GM18868 (cell line): Measurements from ENCODE around the gene ENTPD5.

ENCODE experiments used
- ATAC-seq: cut with Tn5 transposase; IDR thresholded peaks from one replicate; pipeline ENCODE4 v1.9.1; 2021; ENCODE audit warnings: mild to moderate bottlenecking, moderate library complexity; ENCODE audit not compliant: unreplicated experiment

ENTPD5 gene, protein sequence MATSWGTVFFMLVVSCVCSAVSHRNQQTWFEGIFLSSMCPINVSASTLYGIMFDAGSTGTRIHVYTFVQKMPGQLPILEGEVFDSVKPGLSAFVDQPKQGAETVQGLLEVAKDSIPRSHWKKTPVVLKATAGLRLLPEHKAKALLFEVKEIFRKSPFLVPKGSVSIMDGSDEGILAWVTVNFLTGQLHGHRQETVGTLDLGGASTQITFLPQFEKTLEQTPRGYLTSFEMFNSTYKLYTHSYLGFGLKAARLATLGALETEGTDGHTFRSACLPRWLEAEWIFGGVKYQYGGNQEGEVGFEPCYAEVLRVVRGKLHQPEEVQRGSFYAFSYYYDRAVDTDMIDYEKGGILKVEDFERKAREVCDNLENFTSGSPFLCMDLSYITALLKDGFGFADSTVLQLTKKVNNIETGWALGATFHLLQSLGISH

DNA sequence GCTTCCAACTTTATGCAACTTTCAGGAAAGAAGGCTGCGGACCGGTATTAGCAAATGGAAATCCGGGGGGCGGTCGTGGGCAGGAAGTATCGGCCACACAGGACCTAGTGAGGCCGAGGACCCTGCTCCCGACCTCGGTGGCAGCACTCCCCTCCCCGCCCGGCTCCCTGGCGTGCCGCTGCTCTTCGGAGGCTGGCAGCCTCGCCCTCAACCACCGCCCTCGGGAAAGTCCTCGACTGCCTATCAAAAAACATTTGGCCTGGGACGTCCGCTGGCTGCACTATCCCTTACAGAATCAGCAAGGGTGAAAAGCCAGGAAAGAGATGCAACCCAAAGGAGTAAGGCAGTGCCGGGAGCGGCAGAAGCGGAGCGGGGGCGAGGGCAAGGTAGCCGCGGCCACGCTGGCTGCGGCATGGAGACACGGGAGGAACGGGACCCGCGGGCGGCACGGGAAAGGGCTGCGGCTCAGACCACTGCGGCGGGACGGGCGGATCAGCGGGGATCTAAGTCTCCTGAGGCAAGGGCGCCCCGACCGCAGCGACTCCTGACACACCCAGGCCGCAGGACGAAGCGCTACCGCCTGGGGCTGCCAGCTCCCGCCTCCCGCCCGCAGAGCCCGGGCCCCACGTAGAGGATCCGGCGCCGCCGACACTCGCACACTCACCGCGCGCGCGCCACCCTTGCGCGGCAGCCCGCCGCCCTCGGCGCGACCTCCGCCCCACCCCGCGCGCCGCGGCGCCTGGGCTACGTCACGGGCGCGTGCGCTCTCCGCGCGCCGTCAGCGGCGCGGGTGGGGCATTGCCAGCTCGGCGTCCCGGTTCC, at the start of gene ENTPD5, which contains the start of gene BBOF1:
ENTPD5 (minus strand) TSS at position 703 of the 822 bp plus-strand sequence. CDS start 31,186 bp downstream, outside the sequence.
BBOF1 (plus strand) TSS at position 764 of the 822 bp plus-strand sequence. CDS start 130 bp downstream, outside the sequence.
- peak; percentile 91 for ATAC-seq

DNA sequence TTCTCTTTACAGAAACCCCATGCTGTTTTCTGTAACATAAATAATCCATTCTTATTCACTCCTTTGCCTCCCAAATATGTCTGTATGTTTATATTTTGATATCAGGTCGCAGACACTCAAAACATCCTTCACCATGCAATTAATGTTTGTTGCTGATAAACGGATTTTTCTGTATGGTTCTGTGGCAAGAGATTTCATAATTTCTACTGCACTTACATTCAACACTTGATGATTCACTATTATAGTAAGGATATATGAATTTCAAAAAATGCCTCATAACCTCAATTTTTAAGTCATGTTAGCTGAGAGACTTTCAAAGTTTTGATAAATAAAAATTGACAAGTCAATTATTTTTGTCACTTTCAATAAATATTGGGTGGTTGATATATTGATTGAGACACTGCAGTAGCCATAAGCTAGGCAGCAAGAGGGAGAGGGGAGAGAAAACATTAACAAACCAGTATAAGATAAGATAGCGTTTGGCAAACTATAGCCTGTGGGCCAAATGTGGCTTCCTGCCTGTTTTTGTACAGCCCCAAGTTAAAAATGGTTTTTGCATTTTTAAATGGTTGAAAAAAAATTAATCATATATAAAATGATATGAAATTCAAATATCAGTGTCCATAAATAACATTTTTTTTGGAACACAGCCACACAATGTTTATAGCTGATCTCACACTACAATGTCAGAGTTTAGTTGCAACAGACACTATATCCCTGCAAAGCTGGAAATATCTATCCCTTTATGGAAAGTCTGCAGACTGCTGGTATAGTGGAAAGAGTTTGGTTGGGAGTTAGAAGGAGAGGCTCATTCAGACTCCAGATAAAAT, 46.9 kb upstream of the ENTPD5 start:
- ATAC-seq = no peak

DNA sequence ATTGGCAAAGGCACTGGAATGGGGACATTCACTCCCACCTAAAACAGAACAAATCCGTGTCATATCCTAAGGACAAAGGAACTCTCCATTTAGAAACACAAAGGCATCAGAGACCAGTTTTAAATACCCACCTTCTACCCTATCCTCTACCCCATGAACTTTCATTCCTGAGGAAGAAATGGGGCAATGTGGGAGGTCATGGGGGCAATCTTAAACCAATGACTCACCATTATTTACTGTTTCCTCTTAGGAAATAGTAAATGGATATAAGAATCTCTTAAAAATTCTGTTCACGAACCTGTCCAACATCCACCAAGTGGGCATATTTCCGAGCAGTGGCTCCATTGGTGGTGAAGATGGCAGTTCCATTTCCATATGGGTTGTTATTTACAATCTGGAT, 45.8 kb upstream of the ENTPD5 start:
- ATAC-seq = no peak

DNA sequence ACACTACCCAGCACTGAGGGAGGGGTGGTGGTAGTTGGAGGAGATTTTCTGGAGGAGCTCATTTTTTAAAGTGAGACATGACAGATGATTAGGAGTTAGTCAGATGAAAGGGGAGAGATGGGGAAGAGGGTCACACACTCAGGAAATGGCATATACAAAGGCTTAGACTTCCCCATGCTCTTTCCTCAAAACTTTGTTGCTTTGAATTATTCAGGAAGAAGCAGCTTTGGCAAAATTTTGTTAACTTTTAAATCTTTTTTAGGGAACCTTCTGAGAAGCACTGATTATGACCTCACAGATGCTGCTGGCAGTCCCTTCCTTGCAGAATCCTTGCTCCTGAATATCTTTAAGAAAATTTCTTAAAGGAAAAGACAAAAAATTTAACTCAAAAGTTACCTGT, 45.3 kb upstream of the ENTPD5 start:
- no peak for ATAC-seq

DNA sequence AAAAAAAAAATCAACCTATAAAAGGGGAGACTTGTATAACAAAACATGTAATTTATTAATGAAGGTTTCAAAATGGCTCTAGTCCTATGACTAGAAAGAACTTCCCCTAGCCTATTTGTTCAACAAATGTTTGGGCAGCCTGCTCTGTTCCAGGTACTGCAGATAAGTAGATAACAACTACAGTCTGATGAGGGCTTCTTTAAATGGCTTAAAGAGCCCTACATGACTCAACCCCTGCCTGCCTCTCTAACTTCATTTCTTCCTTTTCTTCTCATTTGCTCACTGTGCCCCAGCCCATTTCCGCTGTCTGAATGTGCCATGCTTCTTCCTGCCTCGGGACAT, 43.7 kb upstream of the ENTPD5 start:
- no peak for ATAC-seq

DNA sequence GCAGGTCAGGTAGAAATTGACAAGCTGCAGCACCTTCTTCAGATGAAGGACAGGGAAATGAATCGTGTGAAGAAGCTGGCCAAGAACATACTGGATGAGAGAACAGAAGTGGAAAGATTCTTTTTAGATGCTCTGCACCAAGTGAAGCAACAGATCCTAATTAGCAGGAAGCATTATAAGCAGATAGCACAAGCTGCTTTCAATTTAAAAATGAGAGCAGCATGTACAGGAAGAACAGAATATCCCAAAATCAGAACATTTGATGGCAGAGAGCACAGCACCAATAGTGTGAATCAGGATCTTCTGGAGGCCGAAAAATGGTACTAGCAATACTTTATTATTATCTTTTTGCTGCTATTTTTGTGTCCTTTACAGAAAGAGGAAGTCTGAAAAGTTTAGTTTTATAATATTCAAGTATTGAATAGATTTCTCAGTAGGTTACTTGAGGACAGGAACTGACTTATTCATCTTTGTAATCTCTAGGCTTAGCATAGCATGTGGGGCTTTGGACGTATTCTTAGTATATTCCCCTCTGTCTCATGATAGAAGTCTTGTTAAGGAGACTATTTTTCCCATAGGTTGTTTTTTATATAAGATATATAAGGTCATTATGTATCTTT, 30.9 kb upstream of the ENTPD5 start:
- ATAC-seq = no peak

DNA sequence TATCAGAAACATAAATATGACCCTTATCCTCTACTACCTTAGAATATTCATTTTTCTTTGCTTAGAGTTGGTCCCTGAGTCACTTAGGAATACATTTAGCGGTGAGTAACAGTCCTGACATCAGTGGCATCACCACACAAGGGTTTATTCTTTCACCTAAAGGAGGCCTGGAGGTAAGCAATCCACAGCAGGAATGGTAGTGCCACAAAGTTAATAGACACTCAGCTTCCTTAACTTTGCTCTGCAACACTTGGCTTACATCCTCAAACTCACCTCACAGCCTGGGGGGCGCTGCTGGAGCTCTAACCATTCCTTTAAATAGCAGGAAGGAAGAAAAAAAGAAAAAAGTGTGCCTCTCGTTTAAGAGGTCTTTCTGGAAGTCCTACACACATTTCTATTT, 29.2 kb upstream of the ENTPD5 start:
- ATAC-seq = no peak

DNA sequence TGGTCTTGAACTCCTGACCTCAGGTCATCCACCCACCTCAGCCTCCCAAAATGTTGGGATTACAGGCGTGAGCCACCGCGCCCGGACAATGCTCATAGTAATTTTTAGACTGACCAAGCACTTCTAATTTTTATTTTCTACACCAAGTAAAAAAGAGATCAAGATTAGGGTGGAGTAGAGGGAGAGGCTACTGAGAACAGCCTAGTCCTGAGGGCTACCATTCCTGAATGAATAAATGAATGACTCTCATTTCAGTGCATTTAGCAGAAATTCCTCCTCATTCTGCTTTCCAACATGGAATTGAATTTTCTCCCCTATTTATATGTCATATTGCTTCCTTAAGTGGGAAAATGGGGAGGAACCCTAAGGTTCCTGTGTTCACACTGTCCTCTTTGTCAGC, 26.4 kb upstream of the ENTPD5 start:
- ATAC-seq = no peak

DNA sequence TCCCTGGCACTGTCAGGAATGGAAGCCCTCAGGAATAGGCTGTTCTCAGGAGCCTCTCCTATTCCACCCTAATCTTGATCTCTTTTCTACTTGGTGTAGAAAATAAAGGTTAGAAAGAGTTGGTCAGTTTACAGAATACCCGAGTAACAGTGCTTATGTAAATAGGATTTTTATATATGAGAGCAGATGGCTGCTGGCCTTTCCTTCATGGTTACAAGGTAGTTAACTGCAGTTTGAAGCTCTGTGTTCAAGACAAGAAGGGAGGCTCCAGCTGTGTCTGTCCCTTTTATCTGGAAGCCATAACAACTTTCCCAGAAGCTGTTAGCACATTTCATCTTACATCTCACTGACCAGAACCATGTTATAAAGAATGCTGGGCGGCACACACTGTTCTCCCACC, 23.2 kb upstream of the ENTPD5 start:
- no peak for ATAC-seq

DNA sequence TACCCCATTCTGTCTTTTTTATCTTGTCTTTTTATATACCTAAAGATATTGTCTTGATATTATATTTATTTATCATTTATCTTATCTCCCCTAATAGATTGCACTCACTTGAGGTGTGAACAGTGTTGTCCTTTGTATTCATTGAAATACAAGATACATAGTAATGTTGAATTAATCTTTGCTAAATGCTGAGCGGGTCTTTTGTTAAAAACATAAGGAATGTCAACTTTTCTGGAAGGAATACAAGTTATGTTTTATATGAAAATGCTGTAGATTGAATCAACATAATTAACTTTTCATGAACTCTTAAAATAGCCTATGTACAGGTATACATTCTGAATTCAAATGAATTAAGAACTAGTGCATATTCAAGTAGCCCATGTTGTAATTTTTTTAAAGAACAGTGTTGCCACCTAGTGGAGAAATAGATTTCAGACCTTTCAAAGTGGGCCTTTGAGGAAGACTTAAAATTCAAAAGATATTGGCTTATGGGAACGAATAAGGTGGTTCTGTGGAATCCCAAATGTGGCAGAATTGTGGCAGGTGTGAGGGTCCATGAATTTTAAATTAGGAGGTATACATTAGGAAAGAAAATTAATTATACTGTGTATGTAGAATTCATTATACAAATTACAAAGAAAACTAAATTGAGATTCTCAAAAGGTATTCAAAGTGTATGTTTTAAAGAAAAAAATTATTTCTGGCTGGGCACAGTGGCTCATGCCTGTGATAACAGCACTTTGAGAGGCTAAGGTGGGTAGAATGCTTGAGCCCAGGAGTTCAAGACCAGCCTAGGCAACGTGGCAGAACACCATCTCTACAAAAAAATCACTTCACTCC, 19.2 kb upstream of the ENTPD5 start:
- ATAC-seq = no peak

DNA sequence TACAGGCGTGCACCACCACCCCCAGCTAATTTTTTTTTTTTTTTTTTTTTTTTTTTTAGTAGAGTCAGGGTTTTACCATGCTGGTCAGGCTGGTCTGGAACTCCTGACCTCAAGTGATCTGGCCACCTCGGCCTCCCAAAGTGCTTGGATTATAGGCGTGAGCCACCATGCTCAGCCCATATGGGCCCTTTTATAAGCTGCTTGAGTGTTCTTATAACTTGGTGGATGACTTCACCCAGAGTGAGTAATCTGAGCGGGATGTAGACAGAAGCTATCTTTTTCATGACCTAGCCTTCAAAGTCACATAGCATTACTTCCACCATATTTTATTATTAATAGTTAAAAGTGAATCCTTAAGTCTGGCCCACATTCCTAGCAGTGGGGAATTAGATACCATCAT, 16.5 kb upstream of the ENTPD5 start:
- ATAC-seq = no peak

DNA sequence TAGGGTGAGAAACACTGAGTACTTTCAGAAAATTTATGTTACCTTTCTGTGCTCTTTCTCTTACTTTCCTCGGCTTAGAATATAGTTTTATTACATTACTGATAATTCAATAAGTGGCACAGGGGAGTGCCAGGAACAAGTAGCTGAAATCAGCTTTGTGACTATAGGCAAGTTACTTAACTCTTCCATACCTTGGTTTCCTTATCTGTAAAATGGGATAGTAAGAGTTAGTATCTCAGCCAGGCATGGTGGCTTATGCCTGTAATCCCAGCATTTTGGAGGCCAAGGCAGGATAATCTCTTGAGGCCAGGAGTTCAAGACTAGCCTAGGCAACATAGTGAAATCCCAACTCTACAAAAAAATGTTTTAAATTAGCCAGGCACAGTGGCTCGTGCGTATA, 15.5 kb upstream of the ENTPD5 start:
- no peak for ATAC-seq

DNA sequence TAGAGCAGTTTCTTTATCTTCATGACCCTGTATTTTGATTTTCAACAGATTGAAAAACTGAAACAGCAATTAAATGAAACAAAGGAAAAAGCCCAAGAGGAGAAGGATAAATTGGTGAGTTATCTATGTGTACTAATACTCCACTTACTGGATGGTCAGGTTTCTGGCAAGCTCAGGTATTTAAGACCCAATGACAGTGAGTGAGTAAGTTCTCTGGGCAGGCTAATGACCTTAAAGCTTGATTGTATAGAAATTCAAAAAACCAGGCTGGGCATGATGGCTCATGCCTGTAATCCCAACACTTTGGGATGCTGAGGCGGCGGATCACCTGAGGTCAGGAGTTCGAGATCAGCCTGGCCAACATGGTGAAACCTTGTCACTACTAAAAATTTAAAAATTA, 10.0 kb upstream of the ENTPD5 start:
- ATAC-seq = no peak

DNA sequence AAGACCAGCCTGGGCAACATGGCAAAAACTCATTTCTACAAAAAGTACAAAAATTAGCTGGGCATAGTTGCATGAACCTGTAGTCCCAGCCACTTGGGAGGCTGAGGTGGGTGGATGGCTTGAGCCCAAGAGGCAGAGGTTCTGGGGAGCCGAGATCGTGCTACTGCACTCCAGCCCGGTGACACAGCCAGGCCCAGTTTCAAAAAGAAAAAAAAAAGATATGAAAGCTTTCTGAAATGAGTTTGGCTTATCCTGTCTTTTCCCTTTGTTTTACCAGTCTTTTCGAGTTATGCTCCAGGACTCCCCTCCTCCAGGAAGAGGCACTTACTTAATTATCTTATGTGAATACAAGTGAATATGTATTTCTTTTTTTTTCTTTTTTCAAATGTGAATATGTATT, 3.3 kb upstream of the ENTPD5 start:
- no peak for ATAC-seq

DNA sequence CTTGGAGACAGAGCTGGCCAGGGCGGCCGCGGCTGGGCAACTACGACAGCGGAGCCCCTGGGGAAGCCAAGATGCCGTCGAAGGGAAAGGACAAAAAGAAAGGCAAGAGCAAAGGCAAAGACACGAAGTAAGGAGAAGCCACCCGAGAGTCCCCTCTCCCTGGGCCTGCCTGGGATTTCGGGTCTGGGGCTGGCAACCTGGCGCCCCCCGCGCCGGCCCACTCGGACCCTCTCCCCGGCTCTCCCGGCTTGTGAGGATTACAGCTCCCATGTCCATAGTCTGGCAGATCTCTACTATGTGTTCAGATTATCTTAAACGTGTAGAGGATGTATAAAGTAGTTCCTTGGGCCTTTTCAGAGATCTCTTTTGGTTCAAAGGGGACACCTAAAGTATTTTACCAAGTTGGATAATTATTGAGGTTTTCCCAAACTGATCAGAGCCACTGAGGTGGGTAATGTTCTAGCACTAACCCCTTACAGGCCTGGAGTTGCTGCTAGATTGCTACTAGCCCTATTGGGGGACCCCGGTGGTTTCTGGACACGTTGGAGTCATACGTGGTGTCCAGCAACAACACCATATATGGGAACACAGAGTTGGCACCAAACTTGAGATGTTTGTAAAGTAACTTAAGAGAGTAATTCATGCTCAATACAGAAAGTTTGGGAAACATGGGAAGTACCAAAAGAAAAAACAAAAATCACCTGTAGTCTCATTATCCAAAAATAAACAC, 485 bp upstream of the ENTPD5 start:
- no peak for ATAC-seq

DNA sequence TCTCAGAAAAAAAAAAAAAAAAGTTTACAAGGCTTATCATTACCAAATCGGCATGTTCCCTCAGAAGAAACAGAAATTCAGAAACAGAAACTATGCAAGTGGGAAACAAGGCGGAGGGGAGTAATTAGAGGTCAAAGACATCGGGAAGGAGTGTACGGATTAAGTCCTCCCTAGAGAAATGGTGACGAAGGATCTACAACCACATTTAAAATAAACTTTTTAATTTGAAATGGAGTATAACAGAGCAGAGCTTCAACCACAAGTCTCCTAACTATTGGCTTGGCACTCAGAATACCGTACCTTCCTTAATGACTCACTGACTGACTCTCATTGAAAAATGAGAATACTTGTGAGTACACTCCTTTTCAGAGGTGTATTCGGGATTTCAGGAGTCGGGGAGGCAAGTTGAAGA, 908 bp downstream of the ENTPD5 start:
- no peak for ATAC-seq

DNA sequence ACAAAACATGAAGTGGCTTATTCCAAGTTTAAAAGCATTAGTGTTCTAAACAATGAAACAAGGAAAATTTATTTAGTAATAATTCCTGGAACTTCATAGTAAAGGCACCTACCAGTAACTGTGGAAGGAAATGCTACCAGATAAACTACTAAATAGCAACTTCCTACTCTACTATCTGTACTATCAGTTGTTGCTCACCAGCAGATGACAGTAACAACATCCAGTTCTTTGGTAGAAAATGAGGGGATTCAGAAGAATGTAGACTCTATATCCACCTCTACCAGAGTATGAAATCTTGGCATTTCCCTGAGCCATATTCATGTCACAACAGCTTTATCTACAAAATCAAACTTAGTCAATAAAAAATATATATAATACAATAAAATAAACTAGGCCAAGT, 3.1 kb downstream of the ENTPD5 start:
- no peak for ATAC-seq

DNA sequence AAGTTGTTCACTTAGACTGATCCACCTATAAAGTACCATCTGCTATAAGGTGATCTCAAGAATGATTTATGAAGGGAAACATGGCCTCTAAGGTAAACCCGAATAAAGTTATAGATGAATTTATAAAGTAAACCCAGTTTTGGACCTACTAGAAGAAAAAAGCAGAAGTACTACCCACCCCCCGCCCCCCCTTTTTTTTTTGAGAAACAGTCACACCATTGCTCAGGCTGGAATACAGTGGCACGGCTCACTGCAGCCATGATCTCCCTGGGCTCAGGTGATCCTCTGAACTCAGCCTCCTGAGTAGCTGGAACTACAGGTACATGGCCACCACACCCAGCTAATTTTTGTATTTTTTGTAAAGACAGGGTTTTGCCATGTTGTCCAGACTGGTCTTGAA, 3.9 kb downstream of the ENTPD5 start:
- no peak for ATAC-seq

DNA sequence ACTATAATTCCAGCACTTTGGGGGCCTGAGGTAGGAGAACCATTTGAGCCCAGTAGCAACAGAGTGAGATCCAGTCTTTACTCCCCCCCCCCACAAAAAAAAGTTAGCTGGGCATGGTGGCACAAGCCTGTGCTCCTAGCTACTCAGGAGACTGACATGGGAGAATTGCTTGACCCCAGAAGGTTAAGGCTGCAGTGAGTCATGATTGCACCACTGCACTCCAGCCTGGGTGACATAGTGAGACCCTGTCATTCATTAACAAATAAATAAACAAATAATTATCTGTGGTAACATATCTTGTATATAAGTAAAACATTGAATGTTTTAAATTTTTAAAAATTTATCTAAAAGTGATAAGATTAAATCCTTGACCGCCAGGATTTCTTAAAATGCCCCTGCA, 4.8 kb downstream of the ENTPD5 start:
- no peak for ATAC-seq
